Measurements from ENCODE around the gene FBXO46.

The FBXO46 gene

DNA sequence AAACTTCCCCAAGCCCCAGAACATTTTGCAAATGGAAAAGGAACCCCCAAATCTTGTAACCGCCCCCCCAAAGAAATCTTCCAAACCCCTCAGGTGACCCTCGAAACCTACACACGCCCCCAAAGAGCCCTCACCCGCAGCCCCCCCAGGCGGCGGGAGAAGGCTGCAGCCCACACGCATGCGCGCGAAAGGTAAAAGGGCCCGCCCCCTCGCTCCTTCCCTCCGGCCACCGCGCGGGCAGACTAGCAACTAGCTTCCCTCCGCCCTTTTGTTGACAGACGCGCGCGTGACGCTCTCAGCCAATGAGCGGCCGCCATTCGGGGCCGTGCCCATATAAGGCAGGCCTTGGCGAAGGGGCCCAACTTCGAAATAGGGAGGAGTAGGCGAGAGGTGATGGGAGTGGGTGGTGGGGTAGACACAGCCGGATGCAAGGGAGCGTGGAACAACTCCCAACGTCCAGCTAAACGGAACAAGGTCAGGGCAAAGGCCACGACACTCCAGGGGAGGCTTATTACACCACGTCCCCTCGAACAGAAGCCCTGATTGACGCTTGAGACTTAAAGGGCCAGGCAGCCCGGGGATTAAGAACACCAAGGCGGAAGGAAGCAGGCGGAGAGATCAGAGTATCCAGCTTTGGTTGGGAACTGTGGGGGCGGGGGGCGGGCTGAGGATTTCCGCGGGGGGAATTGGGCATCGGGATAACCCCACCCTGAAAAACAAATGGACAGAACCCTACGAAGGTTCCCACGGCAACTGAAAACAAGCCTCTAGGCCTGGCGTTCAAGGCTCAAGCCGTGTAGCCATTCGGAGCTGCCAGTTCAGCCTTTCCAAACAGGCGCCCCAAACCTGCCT lies 13.3 kb downstream of the FBXO46 start (continued):
- TF ChIP-seq, protein P1, sequence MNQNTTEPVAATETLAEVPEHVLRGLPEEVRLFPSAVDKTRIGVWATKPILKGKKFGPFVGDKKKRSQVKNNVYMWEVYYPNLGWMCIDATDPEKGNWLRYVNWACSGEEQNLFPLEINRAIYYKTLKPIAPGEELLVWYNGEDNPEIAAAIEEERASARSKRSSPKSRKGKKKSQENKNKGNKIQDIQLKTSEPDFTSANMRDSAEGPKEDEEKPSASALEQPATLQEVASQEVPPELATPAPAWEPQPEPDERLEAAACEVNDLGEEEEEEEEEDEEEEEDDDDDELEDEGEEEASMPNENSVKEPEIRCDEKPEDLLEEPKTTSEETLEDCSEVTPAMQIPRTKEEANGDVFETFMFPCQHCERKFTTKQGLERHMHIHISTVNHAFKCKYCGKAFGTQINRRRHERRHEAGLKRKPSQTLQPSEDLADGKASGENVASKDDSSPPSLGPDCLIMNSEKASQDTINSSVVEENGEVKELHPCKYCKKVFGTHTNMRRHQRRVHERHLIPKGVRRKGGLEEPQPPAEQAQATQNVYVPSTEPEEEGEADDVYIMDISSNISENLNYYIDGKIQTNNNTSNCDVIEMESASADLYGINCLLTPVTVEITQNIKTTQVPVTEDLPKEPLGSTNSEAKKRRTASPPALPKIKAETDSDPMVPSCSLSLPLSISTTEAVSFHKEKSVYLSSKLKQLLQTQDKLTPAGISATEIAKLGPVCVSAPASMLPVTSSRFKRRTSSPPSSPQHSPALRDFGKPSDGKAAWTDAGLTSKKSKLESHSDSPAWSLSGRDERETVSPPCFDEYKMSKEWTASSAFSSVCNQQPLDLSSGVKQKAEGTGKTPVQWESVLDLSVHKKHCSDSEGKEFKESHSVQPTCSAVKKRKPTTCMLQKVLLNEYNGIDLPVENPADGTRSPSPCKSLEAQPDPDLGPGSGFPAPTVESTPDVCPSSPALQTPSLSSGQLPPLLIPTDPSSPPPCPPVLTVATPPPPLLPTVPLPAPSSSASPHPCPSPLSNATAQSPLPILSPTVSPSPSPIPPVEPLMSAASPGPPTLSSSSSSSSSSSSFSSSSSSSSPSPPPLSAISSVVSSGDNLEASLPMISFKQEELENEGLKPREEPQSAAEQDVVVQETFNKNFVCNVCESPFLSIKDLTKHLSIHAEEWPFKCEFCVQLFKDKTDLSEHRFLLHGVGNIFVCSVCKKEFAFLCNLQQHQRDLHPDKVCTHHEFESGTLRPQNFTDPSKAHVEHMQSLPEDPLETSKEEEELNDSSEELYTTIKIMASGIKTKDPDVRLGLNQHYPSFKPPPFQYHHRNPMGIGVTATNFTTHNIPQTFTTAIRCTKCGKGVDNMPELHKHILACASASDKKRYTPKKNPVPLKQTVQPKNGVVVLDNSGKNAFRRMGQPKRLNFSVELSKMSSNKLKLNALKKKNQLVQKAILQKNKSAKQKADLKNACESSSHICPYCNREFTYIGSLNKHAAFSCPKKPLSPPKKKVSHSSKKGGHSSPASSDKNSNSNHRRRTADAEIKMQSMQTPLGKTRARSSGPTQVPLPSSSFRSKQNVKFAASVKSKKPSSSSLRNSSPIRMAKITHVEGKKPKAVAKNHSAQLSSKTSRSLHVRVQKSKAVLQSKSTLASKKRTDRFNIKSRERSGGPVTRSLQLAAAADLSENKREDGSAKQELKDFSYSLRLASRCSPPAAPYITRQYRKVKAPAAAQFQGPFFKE (tag by site-specific recombination; IDR thresholded peaks at IDR 0.05; ENCODE audit: borderline replicate concordance) = no peak
- TF ChIP-seq ZNF518A (tag by site-specific recombination; conservative IDR thresholded peaks at IDR 0.05; ENCODE audit: low read depth) = no peak
- no peak for TF ChIP-seq ZNF132 (tag by site-specific recombination; IDR thresholded peaks at IDR 0.05; ENCODE audit: borderline replicate concordance)
- TF ChIP-seq, protein P2, sequence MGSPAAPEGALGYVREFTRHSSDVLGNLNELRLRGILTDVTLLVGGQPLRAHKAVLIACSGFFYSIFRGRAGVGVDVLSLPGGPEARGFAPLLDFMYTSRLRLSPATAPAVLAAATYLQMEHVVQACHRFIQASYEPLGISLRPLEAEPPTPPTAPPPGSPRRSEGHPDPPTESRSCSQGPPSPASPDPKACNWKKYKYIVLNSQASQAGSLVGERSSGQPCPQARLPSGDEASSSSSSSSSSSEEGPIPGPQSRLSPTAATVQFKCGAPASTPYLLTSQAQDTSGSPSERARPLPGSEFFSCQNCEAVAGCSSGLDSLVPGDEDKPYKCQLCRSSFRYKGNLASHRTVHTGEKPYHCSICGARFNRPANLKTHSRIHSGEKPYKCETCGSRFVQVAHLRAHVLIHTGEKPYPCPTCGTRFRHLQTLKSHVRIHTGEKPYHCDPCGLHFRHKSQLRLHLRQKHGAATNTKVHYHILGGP (tag by site-specific recombination; IDR thresholded peaks at IDR 0.05) = no peak
- TF ChIP-seq ZNF157 (tag by site-specific recombination; IDR thresholded peaks at IDR 0.05) = no peak
- TF ChIP-seq ZNF24 (tag by site-specific recombination; IDR thresholded peaks at IDR 0.05) = no peak
- TF ChIP-seq GLI4 (tag by site-specific recombination; IDR thresholded peaks at IDR 0.05) = peak; percentile 91
- TF ChIP-seq, protein P3, sequence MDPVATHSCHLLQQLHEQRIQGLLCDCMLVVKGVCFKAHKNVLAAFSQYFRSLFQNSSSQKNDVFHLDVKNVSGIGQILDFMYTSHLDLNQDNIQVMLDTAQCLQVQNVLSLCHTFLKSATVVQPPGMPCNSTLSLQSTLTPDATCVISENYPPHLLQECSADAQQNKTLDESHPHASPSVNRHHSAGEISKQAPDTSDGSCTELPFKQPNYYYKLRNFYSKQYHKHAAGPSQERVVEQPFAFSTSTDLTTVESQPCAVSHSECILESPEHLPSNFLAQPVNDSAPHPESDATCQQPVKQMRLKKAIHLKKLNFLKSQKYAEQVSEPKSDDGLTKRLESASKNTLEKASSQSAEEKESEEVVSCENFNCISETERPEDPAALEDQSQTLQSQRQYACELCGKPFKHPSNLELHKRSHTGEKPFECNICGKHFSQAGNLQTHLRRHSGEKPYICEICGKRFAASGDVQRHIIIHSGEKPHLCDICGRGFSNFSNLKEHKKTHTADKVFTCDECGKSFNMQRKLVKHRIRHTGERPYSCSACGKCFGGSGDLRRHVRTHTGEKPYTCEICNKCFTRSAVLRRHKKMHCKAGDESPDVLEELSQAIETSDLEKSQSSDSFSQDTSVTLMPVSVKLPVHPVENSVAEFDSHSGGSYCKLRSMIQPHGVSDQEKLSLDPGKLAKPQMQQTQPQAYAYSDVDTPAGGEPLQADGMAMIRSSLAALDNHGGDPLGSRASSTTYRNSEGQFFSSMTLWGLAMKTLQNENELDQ (tag by site-specific recombination; IDR thresholded peaks at IDR 0.05; ENCODE audit: low read depth) = no peak
- TF ChIP-seq ZIC2 (tag by site-specific recombination; IDR thresholded peaks at IDR 0.05) = peak; percentile 35; the same call in 1 of the 2 replicates
- TF ChIP-seq ZNF473 (tag by site-specific recombination; IDR thresholded peaks at IDR 0.05) = no peak
- TF ChIP-seq ZNF26 (tag by site-specific recombination; IDR thresholded peaks at IDR 0.05) = no peak
- TF ChIP-seq ZNF184 (tag by site-specific recombination; IDR thresholded peaks at IDR 0.05) = no peak
- peak; percentile 67; the same call in 1 of the 2 replicates for TF ChIP-seq KLF1 (tag by site-specific recombination; IDR thresholded peaks at IDR 0.05)
- 0 out of 2 replicates have a peak, but pooled peaks have one; percentile 5 for TF ChIP-seq ZNF843 (tag by site-specific recombination; IDR thresholded peaks at IDR 0.05)
- TF ChIP-seq, protein P4, sequence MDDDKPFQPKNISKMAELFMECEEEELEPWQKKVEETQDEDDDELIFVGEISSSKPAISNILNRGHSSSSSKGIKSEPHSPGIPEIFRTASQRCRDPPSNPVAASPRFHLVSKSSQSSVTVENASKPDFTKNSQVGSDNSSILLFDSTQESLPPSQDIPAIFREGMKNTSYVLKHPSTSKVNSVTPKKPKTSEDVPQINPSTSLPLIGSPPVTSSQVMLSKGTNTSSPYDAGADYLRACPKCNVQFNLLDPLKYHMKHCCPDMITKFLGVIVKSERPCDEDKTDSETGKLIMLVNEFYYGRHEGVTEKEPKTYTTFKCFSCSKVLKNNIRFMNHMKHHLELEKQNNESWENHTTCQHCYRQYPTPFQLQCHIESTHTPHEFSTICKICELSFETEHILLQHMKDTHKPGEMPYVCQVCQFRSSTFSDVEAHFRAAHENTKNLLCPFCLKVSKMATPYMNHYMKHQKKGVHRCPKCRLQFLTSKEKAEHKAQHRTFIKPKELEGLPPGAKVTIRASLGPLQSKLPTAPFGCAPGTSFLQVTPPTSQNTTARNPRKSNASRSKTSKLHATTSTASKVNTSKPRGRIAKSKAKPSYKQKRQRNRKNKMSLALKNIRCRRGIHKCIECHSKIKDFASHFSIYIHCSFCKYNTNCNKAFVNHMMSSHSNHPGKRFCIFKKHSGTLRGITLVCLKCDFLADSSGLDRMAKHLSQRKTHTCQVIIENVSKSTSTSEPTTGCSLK (tag by site-specific recombination; IDR thresholded peaks at IDR 0.05) = no peak
- TF ChIP-seq ZSCAN18 (tag by site-specific recombination; IDR thresholded peaks at IDR 0.05) = no peak
- peak; percentile 71; the same call in 1 of the 2 replicates for TF ChIP-seq ZXDB (tag by site-specific recombination; IDR thresholded peaks at IDR 0.05)

All from HEK293 (cell line).